ENCODE data around the gene MEF2C. TPM values are rescaled to one million over a fixed set of nuclear protein-coding genes. Genes with fewer than 3 reads are reported as not detected.

The MEF2C gene
- total RNA-seq, 1 donor from 2014 or later, result 42.0 TPM

DNA sequence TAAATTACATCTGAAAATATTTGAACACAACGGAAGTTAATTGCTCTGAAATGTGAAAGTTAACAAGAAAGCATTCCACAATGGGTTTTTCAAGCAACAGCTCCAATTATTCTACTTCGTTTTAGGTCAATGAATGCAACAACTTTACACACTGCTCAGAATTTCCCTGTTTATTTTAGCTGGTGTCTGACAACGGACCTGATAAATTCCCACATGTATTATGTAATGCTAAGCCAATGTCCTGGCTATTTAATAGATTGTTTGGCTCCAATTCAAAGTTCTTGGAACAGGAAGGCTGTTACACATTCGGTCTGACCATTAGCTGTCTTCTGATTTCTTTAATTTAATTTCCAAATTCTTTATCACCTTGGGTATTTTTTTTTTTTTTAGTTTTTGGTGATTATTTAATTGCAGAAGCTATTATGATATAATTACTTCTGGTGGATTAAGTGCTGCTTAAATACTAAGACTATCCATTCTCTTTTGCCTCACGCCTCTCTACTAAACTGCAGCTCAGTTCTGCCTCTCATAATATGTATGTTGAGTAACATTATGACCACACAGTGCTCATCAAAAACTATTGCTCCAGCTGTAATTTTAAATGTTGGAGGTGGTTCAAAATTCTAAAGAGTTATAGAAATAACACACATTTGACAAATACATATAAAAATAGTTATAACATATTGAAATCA lies 57.9 kb downstream of the MEF2C start:
- peak overlapping the region; percentile 10 for H3K4me3 ChIP-seq
- peak overlapping the region; percentile 55 for H3K27ac ChIP-seq
- DNase-seq, result no peak
- TF ChIP-seq, protein P1, sequence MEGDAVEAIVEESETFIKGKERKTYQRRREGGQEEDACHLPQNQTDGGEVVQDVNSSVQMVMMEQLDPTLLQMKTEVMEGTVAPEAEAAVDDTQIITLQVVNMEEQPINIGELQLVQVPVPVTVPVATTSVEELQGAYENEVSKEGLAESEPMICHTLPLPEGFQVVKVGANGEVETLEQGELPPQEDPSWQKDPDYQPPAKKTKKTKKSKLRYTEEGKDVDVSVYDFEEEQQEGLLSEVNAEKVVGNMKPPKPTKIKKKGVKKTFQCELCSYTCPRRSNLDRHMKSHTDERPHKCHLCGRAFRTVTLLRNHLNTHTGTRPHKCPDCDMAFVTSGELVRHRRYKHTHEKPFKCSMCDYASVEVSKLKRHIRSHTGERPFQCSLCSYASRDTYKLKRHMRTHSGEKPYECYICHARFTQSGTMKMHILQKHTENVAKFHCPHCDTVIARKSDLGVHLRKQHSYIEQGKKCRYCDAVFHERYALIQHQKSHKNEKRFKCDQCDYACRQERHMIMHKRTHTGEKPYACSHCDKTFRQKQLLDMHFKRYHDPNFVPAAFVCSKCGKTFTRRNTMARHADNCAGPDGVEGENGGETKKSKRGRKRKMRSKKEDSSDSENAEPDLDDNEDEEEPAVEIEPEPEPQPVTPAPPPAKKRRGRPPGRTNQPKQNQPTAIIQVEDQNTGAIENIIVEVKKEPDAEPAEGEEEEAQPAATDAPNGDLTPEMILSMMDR (IDR thresholded peaks at IDR 0.05), result no peak
- intact Hi-C loops (cut with DNase I), result no loop called here
- no peaks in the 10 kb centered on the region for H3K9me3 ChIP-seq
- H3K4me1 ChIP-seq, result peaks cover 59% of the 10 kb centered on the region
- ATAC-seq, result peak; percentile 30 to 69
- no peaks in the 10 kb centered on the region for H3K27me3 ChIP-seq (ENCODE audit: low read depth)
- peaks cover 7% of the 10 kb centered on the region for H3K36me3 ChIP-seq

DNA sequence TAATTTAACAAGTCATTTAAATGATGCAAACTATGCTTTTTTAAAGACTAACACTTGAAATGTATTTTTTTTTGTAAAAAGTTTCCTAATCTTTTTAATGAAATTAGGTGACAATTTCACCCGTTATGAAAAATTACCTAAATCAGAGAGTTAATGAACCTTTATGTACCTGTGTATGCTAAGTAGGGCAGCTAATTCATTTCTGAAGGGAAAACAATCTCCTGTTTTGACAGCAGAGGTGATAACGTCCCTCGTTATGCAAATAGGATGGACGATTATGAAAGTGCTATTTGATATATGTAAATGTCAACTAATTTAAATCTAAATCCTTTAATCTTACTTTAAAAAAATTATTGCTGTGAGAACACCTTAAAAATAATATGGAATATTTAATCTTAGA lies 58.8 kb downstream of the MEF2C start:
- no peaks in the 10 kb centered on the region for H3K27me3 ChIP-seq (ENCODE audit: low read depth)
- no peak overlapping the region for H3K4me3 ChIP-seq
- ATAC-seq (no peak), DNase-seq (no peak)
- TF ChIP-seq, protein P1 (IDR thresholded peaks at IDR 0.05), result no peak
- peaks cover 7% of the 10 kb centered on the region for H3K36me3 ChIP-seq
- no peaks in the 10 kb centered on the region for H3K9me3 ChIP-seq
- peaks cover 51% of the 10 kb centered on the region for H3K4me1 ChIP-seq
- intact Hi-C loops (cut with DNase I), result no loop called here
- peak overlapping the region; percentile 55 for H3K27ac ChIP-seq

DNA sequence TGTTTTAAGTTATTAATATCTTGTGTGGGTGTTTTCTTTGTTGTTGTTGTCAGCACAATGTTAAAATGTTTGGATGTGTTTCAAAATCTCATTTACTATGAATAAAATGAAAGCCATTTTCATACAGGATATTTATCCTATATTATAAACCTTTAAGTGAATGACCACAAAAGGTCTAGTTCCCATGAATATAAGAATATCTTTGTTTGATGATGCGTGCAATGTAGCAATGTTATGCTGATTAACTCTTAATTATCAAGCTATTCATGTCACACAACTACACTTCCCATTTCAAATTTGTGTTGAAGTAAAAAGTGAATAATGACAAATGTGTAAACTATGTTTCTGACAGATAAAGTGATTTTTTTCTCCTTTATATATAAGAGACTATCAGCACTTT lies 59.8 kb downstream of the MEF2C start:
- Histone ChIP-seq H3K4me1 (peaks cover 48% of the 10 kb centered on the region), H3K36me3 (peaks cover 7% of the 10 kb centered on the region), H3K9me3 (no peaks in the 10 kb centered on the region), H3K27me3 (ENCODE audit: low read depth) (no peaks in the 10 kb centered on the region), H3K27ac (no peak overlapping the region), H3K4me3 (no peak overlapping the region)
- TF ChIP-seq, protein P1 (IDR thresholded peaks at IDR 0.05), result no peak
- intact Hi-C loops (cut with DNase I), result no loop called here
- ATAC-seq, result no peak
- no peak for DNase-seq

DNA sequence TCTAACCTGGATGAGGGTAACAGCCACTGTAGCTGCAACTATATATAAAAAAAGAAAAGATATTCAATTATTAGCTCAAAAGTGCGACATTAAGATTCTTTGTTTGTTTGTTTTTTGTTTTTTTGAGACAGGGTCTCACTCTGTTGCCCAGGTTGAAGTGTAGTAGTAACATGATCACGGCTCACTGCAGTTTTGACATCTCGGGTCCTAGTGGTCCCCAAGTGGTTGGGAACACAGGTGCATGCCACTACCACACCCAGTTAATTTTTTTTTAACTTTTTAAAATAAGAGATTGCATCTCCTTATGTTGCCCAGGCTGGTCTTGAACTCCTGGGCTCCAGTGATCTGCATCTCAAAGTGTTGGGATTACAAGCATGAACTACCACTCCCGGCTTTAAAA lies 61.8 kb downstream of the MEF2C start:
- no peak overlapping the region for H3K4me3 ChIP-seq
- no peak overlapping the region for H3K27ac ChIP-seq
- peaks cover 7% of the 10 kb centered on the region for H3K36me3 ChIP-seq
- intact Hi-C loops (cut with DNase I), result no loop called here
- ATAC-seq (no peak), DNase-seq (no peak)
- H3K4me1 ChIP-seq, result peaks cover 30% of the 10 kb centered on the region
- H3K27me3 ChIP-seq (ENCODE audit: low read depth), result no peaks in the 10 kb centered on the region
- TF ChIP-seq, protein P1 (IDR thresholded peaks at IDR 0.05), result no peak
- H3K9me3 ChIP-seq, result no peaks in the 10 kb centered on the region

DNA sequence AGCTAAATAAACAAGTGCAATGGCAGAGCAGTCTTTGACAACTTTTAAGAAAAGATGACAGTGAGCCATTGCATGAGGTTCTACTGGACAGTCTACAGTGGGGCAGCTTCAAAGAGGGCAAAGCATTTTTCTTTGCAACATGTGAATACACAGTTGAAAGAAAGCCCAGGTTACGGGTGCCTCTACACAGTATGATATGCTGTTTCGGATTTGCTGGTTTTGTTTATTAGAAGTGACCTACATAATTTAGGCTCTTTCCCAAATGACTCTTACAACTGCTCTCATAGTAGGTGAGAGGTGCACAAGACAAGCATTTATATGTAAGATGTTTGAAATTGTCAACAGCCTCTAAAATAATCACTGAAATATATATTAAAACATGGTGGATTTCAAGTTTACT lies 62.4 kb downstream of the MEF2C start:
- Histone ChIP-seq H3K4me3 (no peak overlapping the region), H3K27me3 (ENCODE audit: low read depth) (no peaks in the 10 kb centered on the region), H3K27ac (no peak overlapping the region), H3K4me1 (peaks cover 24% of the 10 kb centered on the region), H3K9me3 (no peaks in the 10 kb centered on the region), H3K36me3 (peaks cover 7% of the 10 kb centered on the region)
- intact Hi-C loops (cut with DNase I), result no loop called here
- DNase-seq (no peak), ATAC-seq (no peak)
- TF ChIP-seq, protein P1 (IDR thresholded peaks at IDR 0.05), result no peak

All from lower lobe of right lung (tissue), 2 donors.